PC-9 (cell line): ENCODE results near the gene PPFIA4.
"Not testable (repeated sequence)": the region's sequence is repeated elsewhere in the genome, so short reads cannot be mapped to it uniquely, and the experiment has no call there.

Experiments
- EZH2 ChIP-seq: fragments of 200-600 bp; sonication (generic); IDR thresholded peaks from 2 replicates; pipeline ENCODE4 v1.8.0; 2017; ENCODE audit warnings: antibody characterized with exemption, low read depth
- TF ChIP-seq, protein P1 (sequence below): fragments of 200-600 bp; sonication (generic); conservative IDR thresholded peaks from 2 replicates; pipeline ENCODE4 v1.6.1; 2017; ENCODE audit warnings: mixed run types, antibody characterized with exemption, mild to moderate bottlenecking, moderate library complexity

DNA sequence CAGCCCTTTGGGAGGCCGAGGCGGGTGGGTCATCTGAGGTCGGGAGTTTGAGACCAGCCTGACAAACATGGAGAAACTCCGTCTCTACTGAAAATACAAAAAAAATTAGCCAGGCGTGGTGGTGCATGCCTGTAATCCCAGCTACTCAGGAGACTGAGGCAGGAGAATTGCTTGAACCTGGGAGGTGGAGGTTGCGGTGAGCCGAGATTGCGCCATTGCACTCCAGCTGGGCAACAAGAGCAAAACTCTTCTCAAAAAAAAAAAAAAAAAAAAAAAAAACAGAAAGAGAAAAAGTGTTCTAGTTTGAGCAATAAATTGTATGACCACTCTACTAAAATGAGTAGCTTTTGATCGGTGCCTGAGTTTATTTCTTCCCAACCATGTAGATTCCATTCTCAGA, 40.2 kb upstream of the PPFIA4 start:
- TF ChIP-seq, protein P1, sequence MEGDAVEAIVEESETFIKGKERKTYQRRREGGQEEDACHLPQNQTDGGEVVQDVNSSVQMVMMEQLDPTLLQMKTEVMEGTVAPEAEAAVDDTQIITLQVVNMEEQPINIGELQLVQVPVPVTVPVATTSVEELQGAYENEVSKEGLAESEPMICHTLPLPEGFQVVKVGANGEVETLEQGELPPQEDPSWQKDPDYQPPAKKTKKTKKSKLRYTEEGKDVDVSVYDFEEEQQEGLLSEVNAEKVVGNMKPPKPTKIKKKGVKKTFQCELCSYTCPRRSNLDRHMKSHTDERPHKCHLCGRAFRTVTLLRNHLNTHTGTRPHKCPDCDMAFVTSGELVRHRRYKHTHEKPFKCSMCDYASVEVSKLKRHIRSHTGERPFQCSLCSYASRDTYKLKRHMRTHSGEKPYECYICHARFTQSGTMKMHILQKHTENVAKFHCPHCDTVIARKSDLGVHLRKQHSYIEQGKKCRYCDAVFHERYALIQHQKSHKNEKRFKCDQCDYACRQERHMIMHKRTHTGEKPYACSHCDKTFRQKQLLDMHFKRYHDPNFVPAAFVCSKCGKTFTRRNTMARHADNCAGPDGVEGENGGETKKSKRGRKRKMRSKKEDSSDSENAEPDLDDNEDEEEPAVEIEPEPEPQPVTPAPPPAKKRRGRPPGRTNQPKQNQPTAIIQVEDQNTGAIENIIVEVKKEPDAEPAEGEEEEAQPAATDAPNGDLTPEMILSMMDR: not testable (repeated sequence)
- TF ChIP-seq EZH2: not testable (repeated sequence)
